OCI-LY1 (cell line): Measurements from ENCODE around the gene ZNF521.

Source experiments
- EZH2 ChIP-seq: fragments of 200-600 bp; sonication (generic), shearing (Covaris generic); IDR thresholded peaks from 2 replicates; pipeline ENCODE4 v1.8.0; 2017; ENCODE audit warnings: borderline replicate concordance, mixed run types, mild to moderate bottlenecking, antibody characterized with exemption, low read length, moderate library complexity, mixed read lengths
- TF ChIP-seq, protein P1 (sequence below): fragments of 200-600 bp; sonication (generic), shearing (Covaris generic); IDR thresholded peaks from 2 replicates; pipeline ENCODE4 v1.5.1; 2017; ENCODE audit warnings: mild to moderate bottlenecking, antibody characterized with exemption, low read length, moderate library complexity, mixed read lengths

DNA sequence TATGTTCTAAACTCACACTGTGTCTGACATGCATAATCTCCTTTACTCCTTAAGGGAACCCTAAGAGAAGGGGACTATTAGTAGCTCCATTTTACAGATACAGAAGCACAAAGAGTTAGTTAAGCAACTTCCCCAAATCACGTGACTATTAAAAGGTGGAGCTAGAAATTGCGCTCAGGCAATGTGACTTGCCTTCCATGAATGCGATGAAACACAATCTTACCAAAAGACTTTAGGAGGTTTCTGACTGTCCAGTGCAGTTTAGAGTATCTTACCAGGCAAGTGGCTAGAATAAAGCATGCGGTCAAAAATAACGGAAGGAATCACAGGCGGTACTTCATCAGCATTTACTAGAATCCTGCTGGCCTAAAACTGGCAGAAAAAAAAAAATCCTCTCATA is 70.4 kb downstream of the ZNF521 start:
- TF ChIP-seq, protein P1, sequence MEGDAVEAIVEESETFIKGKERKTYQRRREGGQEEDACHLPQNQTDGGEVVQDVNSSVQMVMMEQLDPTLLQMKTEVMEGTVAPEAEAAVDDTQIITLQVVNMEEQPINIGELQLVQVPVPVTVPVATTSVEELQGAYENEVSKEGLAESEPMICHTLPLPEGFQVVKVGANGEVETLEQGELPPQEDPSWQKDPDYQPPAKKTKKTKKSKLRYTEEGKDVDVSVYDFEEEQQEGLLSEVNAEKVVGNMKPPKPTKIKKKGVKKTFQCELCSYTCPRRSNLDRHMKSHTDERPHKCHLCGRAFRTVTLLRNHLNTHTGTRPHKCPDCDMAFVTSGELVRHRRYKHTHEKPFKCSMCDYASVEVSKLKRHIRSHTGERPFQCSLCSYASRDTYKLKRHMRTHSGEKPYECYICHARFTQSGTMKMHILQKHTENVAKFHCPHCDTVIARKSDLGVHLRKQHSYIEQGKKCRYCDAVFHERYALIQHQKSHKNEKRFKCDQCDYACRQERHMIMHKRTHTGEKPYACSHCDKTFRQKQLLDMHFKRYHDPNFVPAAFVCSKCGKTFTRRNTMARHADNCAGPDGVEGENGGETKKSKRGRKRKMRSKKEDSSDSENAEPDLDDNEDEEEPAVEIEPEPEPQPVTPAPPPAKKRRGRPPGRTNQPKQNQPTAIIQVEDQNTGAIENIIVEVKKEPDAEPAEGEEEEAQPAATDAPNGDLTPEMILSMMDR: no peak
- TF ChIP-seq EZH2: no peak
